Measurements from ENCODE around the gene SOX5. TPM values are rescaled to one million over a fixed set of nuclear protein-coding genes. Genes with fewer than 3 reads are reported as not detected.

SOX5 gene
- total and polyA plus RNA-seq, 2 of the 8 experiments (the other 6 are each of a cell fraction or from before 2014, with no cell fraction given) = 2.2 to 2.6 TPM

- no peak for TF ChIP-seq RAD21 (IDR thresholded peaks at IDR 0.05 in 1 of 2, conservative IDR thresholded peaks at IDR 0.05 in 1 of 2; ENCODE audit: low read depth in 2 of 2, low read length in 2 of 2)
- TF ChIP-seq CHD7 (IDR thresholded peaks at IDR 0.05; ENCODE audit: insufficient replicate concordance, low read length) = no peak
- no peak for TF ChIP-seq SUZ12 (IDR thresholded peaks at IDR 0.05; ENCODE audit: low read length)
Observed at GRCh38 chr12:23564451-23565152, 384.9 kb downstream of the SOX5 start (continued).
